ENCODE results near the gene RPTN.

RPTN gene

GRCh38 chr1:152164517-152165136, 5.6 kb upstream of the RPTN start:
- TF ChIP-seq YY1 (IDR thresholded peaks at IDR 0.05; ENCODE audit: insufficient read depth, insufficient read length) (no peak), SUZ12 (IDR thresholded peaks at IDR 0.05; ENCODE audit: extremely low read depth, insufficient read depth, insufficient read length) (no peak), ZNF274 (IDR thresholded peaks at IDR 0.05; ENCODE audit: low read depth, low read length) (no peak)
- Histone ChIP-seq H3K9ac (ENCODE audit: insufficient read length, low read depth) (no peak overlapping the region), H3K36me3 (ENCODE audit: insufficient read depth, insufficient read length, low read length) (no peaks in the 10 kb centered on the region), H3K27me3 (ENCODE audit: insufficient read depth, insufficient read length) (no peaks in the 10 kb centered on the region), H3K4me3 (ENCODE audit: insufficient read length, low read depth) (no peak overlapping the region), H3K4me1 (ENCODE audit: insufficient read depth, insufficient read length) (no peaks in the 10 kb centered on the region), H3K9me3 (ENCODE audit: insufficient read depth, low read length) (no peaks in the 10 kb centered on the region)
- DNase-seq (ENCODE audit: low read depth, low spot score), result no peak

GRCh38 chr1:152162792-152163463, 3.9 kb upstream of the RPTN start:
- Histone ChIP-seq H3K4me1 (ENCODE audit: insufficient read depth, insufficient read length) (no peaks in the 10 kb centered on the region), H3K4me3 (ENCODE audit: insufficient read length, low read depth) (no peak overlapping the region), H3K27me3 (ENCODE audit: insufficient read depth, insufficient read length) (no peaks in the 10 kb centered on the region), H3K9me3 (ENCODE audit: insufficient read depth, low read length) (no peaks in the 10 kb centered on the region), H3K36me3 (ENCODE audit: insufficient read depth, insufficient read length, low read length) (no peaks in the 10 kb centered on the region), H3K9ac (ENCODE audit: insufficient read length, low read depth) (no peak overlapping the region)
- DNase-seq (ENCODE audit: low read depth, low spot score), result no peak
- TF ChIP-seq SUZ12 (IDR thresholded peaks at IDR 0.05; ENCODE audit: extremely low read depth, insufficient read depth, insufficient read length) (no peak), ZNF274 (IDR thresholded peaks at IDR 0.05; ENCODE audit: low read depth, low read length) (no peak), YY1 (IDR thresholded peaks at IDR 0.05; ENCODE audit: insufficient read depth, insufficient read length) (no peak)

GRCh38 chr1:152160576-152160975, 1.5 kb upstream of the RPTN start:
- no peaks in the 10 kb centered on the region for H3K36me3 ChIP-seq (ENCODE audit: insufficient read depth, insufficient read length, low read length)
- no peaks in the 10 kb centered on the region for H3K9me3 ChIP-seq (ENCODE audit: insufficient read depth, low read length)
- DNase-seq (ENCODE audit: low read depth, low spot score), result no peak
- H3K4me1 ChIP-seq (ENCODE audit: insufficient read depth, insufficient read length), result no peaks in the 10 kb centered on the region
- H3K27me3 ChIP-seq (ENCODE audit: insufficient read depth, insufficient read length), result no peaks in the 10 kb centered on the region
- no peak overlapping the region for H3K9ac ChIP-seq (ENCODE audit: insufficient read length, low read depth)
- H3K4me3 ChIP-seq (ENCODE audit: insufficient read length, low read depth), result no peak overlapping the region
- TF ChIP-seq SUZ12 (IDR thresholded peaks at IDR 0.05; ENCODE audit: extremely low read depth, insufficient read depth, insufficient read length), result no peak

GRCh38 chr1:152153996-152154395, 5.0 kb downstream of the RPTN start:
- H3K36me3 ChIP-seq (ENCODE audit: insufficient read depth, insufficient read length, low read length), result no peaks in the 10 kb centered on the region
- H3K9me3 ChIP-seq (ENCODE audit: insufficient read depth, low read length), result peaks cover 4% of the 10 kb centered on the region
- TF ChIP-seq SUZ12 (IDR thresholded peaks at IDR 0.05; ENCODE audit: extremely low read depth, insufficient read depth, insufficient read length) (no peak), YY1 (IDR thresholded peaks at IDR 0.05; ENCODE audit: insufficient read depth, insufficient read length) (no peak), ZNF274 (IDR thresholded peaks at IDR 0.05; ENCODE audit: low read depth, low read length) (no peak)
- DNase-seq (ENCODE audit: low read depth, low spot score), result no peak
- no peaks in the 10 kb centered on the region for H3K4me1 ChIP-seq (ENCODE audit: insufficient read depth, insufficient read length)
- H3K9ac ChIP-seq (ENCODE audit: insufficient read length, low read depth), result no peak overlapping the region
- H3K27me3 ChIP-seq (ENCODE audit: insufficient read depth, insufficient read length), result no peaks in the 10 kb centered on the region
- H3K4me3 ChIP-seq (ENCODE audit: insufficient read length, low read depth), result no peak overlapping the region

- DNase-seq (ENCODE audit: low read depth, low spot score), result no peak
- no peak overlapping the region for H3K9ac ChIP-seq (ENCODE audit: insufficient read length, low read depth)
- no peaks in the 10 kb centered on the region for H3K27me3 ChIP-seq (ENCODE audit: insufficient read depth, insufficient read length)
- TF ChIP-seq ZNF274 (IDR thresholded peaks at IDR 0.05; ENCODE audit: low read depth, low read length) (no peak), YY1 (IDR thresholded peaks at IDR 0.05; ENCODE audit: insufficient read depth, insufficient read length) (no peak), SUZ12 (IDR thresholded peaks at IDR 0.05; ENCODE audit: extremely low read depth, insufficient read depth, insufficient read length) (no peak)
- no peak overlapping the region for H3K4me3 ChIP-seq (ENCODE audit: insufficient read length, low read depth)
- no peaks in the 10 kb centered on the region for H3K4me1 ChIP-seq (ENCODE audit: insufficient read depth, insufficient read length)
- H3K36me3 ChIP-seq (ENCODE audit: insufficient read depth, insufficient read length, low read length), result no peaks in the 10 kb centered on the region
- peaks cover 25% of the 10 kb centered on the region for H3K9me3 ChIP-seq (ENCODE audit: insufficient read depth, low read length)
These were observed 7.4 kb downstream of the RPTN start for GRCh38 chr1:152151646-152152045.

- DNase-seq (ENCODE audit: low read depth, low spot score), result no peak
- H3K4me1 ChIP-seq (ENCODE audit: insufficient read depth, insufficient read length), result no peaks in the 10 kb centered on the region
- H3K9me3 ChIP-seq (ENCODE audit: insufficient read depth, low read length), result peaks cover 36% of the 10 kb centered on the region
- no peak overlapping the region for H3K9ac ChIP-seq (ENCODE audit: insufficient read length, low read depth)
- H3K27me3 ChIP-seq (ENCODE audit: insufficient read depth, insufficient read length), result no peaks in the 10 kb centered on the region
- TF ChIP-seq ZNF274 (IDR thresholded peaks at IDR 0.05; ENCODE audit: low read depth, low read length) (no peak), YY1 (IDR thresholded peaks at IDR 0.05; ENCODE audit: insufficient read depth, insufficient read length) (no peak), SUZ12 (IDR thresholded peaks at IDR 0.05; ENCODE audit: extremely low read depth, insufficient read depth, insufficient read length) (no peak)
- no peak overlapping the region for H3K4me3 ChIP-seq (ENCODE audit: insufficient read length, low read depth)
- no peaks in the 10 kb centered on the region for H3K36me3 ChIP-seq (ENCODE audit: insufficient read depth, insufficient read length, low read length)
These were observed 10.0 kb downstream of the RPTN start for GRCh38 chr1:152148981-152149380.

GRCh38 chr1:152148051-152148450, 11.0 kb downstream of the RPTN start:
- Histone ChIP-seq H3K27me3 (ENCODE audit: insufficient read depth, insufficient read length) (no peaks in the 10 kb centered on the region), H3K9me3 (ENCODE audit: insufficient read depth, low read length) (peaks cover 36% of the 10 kb centered on the region), H3K9ac (ENCODE audit: insufficient read length, low read depth) (no peak overlapping the region), H3K36me3 (ENCODE audit: insufficient read depth, insufficient read length, low read length) (no peaks in the 10 kb centered on the region), H3K4me3 (ENCODE audit: insufficient read length, low read depth) (no peak overlapping the region), H3K4me1 (ENCODE audit: insufficient read depth, insufficient read length) (no peaks in the 10 kb centered on the region)
- TF ChIP-seq ZNF274 (IDR thresholded peaks at IDR 0.05; ENCODE audit: low read depth, low read length) (no peak), YY1 (IDR thresholded peaks at IDR 0.05; ENCODE audit: insufficient read depth, insufficient read length) (no peak), SUZ12 (IDR thresholded peaks at IDR 0.05; ENCODE audit: extremely low read depth, insufficient read depth, insufficient read length) (no peak)
- DNase-seq (ENCODE audit: low read depth, low spot score), result no peak

All from NT2/D1 (cell line).